ENCODE measurements around the gene CAMSAP1.

The CAMSAP1 gene

GRCh38 chr9:135772702-135773493, 134.4 kb downstream of the CAMSAP1 start:
- DNase-seq (ENCODE audit: low spot score) = no peak

- no peak for DNase-seq (ENCODE audit: low spot score)
Measured at GRCh38 chr9:135772056-135772646, 135.2 kb downstream of the CAMSAP1 start.

GRCh38 chr9:135771401-135772051, 135.8 kb downstream of the CAMSAP1 start:
- no peak for DNase-seq (ENCODE audit: low spot score)

GRCh38 chr9:135770771-135771170, 136.6 kb downstream of the CAMSAP1 start:
- DNase-seq (ENCODE audit: low spot score) = no peak

GRCh38 chr9:135770203-135770535, 137.2 kb downstream of the CAMSAP1 start:
- no peak for DNase-seq (ENCODE audit: low spot score)

- DNase-seq (ENCODE audit: low spot score) = no peak
Measured at GRCh38 chr9:135769489-135770202, 137.7 kb downstream of the CAMSAP1 start.

- DNase-seq (ENCODE audit: low spot score) = no peak
Measured at GRCh38 chr9:135768516-135769218, 138.7 kb downstream of the CAMSAP1 start.

- no peak for DNase-seq (ENCODE audit: low spot score)
Measured at GRCh38 chr9:135766707-135767106, 140.6 kb downstream of the CAMSAP1 start.

GRCh38 chr9:135766251-135766650, 141.1 kb downstream of the CAMSAP1 start:
- no peak for DNase-seq (ENCODE audit: low spot score)

GRCh38 chr9:135765416-135765815, 141.9 kb downstream of the CAMSAP1 start:
- DNase-seq (ENCODE audit: low spot score) = no peak

- DNase-seq (ENCODE audit: low spot score) = no peak
Measured at GRCh38 chr9:135764731-135765130, 142.6 kb downstream of the CAMSAP1 start.

- no peak for DNase-seq (ENCODE audit: low spot score)
Measured at GRCh38 chr9:135763716-135764446, 143.5 kb downstream of the CAMSAP1 start.

GRCh38 chr9:135762921-135763320, 144.4 kb downstream of the CAMSAP1 start:
- DNase-seq (ENCODE audit: low spot score) = no peak

GRCh38 chr9:135761845-135762168, 145.5 kb downstream of the CAMSAP1 start:
- DNase-seq (ENCODE audit: low spot score) = no peak

GRCh38 chr9:135761150-135761844, 146.0 kb downstream of the CAMSAP1 start:
- no peak for DNase-seq (ENCODE audit: low spot score)

GRCh38 chr9:135760465-135760864, 146.9 kb downstream of the CAMSAP1 start:
- DNase-seq (ENCODE audit: low spot score) = no peak

- no peak for DNase-seq (ENCODE audit: low spot score)
Measured at GRCh38 chr9:135759676-135760300, 147.6 kb downstream of the CAMSAP1 start.

- no peak for DNase-seq (ENCODE audit: low spot score)
Measured at GRCh38 chr9:135758870-135759269, 148.5 kb downstream of the CAMSAP1 start.
